ENCODE data around the gene NOL3. TPM values are rescaled to one million over a fixed set of nuclear protein-coding genes. Genes with fewer than 3 reads are reported as not detected.

The NOL3 gene
- total RNA-seq, 1 experiment from 2014 or later, result 5.6 TPM

GRCh38 chr16:67141391-67141790 is 28.9 kb upstream of the NOL3 start:
- Mint-ChIP-seq H3K27me3 (ENCODE audit: low read depth) (no peaks in the 10 kb centered on the region), H3K9me3 (no peaks in the 10 kb centered on the region), H3K27ac (no peak overlapping the region), H3K4me3 (no peak overlapping the region), H3K4me1 (no peaks in the 10 kb centered on the region), H3K36me3 (ENCODE audit: insufficient read depth in 1 of 3, low read depth in 3 of 3) (peaks cover 13 to 87% (median 64%) of the 10 kb centered on the region in 3 experiments; a peak in 6 of 7 replicates)
- Histone ChIP-seq H4K91ac (ENCODE audit: insufficient read length, low read depth, low read length) (no peak overlapping the region), H2BK12ac (ENCODE audit: insufficient read length, low read depth, low read length) (no peak overlapping the region), H3K14ac (ENCODE audit: insufficient read depth, low read length) (no peak overlapping the region), H3K79me2 (ENCODE audit: insufficient read depth, low read length) (no peaks in the 10 kb centered on the region), H4K5ac (ENCODE audit: insufficient read length, low read depth, low read length) (no peak overlapping the region), H2BK120ac (ENCODE audit: low read depth, low read length, poor library complexity, severe bottlenecking) (no peak overlapping the region), H3K9me3 (ENCODE audit: control insufficient read depth, low read depth, low read length) (no peaks in the 10 kb centered on the region), H2BK20ac (ENCODE audit: low read depth, low read length, poor library complexity, severe bottlenecking) (no peak overlapping the region), H3K18ac (ENCODE audit: insufficient read length, low read depth, low read length) (no peak overlapping the region), H3K23ac (ENCODE audit: insufficient read length, low read depth, low read length) (no peak overlapping the region), H2AK5ac (ENCODE audit: insufficient read length, low read length) (no peak overlapping the region), H4K8ac (replicated peaks; ENCODE audit: insufficient read length, low read depth, low read length) (no peak overlapping the region), H2BK15ac (ENCODE audit: low read depth, low read length) (no peak overlapping the region), H3K56ac (ENCODE audit: insufficient read length, low read depth, low read length) (no peak overlapping the region), H3K27ac (ENCODE audit: insufficient read length, low read depth, low read length) (no peak overlapping the region), H2BK5ac (ENCODE audit: insufficient read length, low read length) (no peak overlapping the region), H3K27me3 (ENCODE audit: insufficient read depth, low read length) (no peaks in the 10 kb centered on the region), H3K9ac (ENCODE audit: extremely low read depth, insufficient read length, low read length) (no peak overlapping the region), H3K4me2 (ENCODE audit: insufficient read depth, insufficient read length, low read length) (no peak overlapping the region), H3T11ph (ENCODE audit: low read length) (no peak overlapping the region), H3K23me2 (ENCODE audit: insufficient read length, low read depth, low read length, poor library complexity, severe bottlenecking) (no peaks in the 10 kb centered on the region), H2AFZ (ENCODE audit: low read length) (no peak overlapping the region), H3K4ac (ENCODE audit: low read depth, low read length) (no peak overlapping the region), H3K4me1 (ENCODE audit: insufficient read depth, low read length) (no peaks in the 10 kb centered on the region), H3K79me1 (ENCODE audit: insufficient read depth, low read depth, low read length, poor library complexity, severe bottlenecking) (no peaks in the 10 kb centered on the region), H4K20me1 (ENCODE audit: control insufficient read depth, insufficient read depth, insufficient read length) (no peaks in the 10 kb centered on the region)
- no peak for TF ChIP-seq CTCF (conservative IDR thresholded peaks at IDR 0.05)
- no CpG with 5 or more reads among the region's 13 CpGs for WGBS (ENCODE audit: extremely low coverage, insufficient read length, low lambda C conversion rate)
- DNase-seq, result no peak
